HG03060 (cell line): ENCODE data around the gene ATF4.

Source experiments
- ATAC-seq: cut with Tn5 transposase; IDR thresholded peaks from one replicate; pipeline ENCODE4 v1.9.1; 2021; ENCODE audit warnings: low read depth, moderate number of reproducible peaks; ENCODE audit not compliant: unreplicated experiment

Gene ATF4

DNA sequence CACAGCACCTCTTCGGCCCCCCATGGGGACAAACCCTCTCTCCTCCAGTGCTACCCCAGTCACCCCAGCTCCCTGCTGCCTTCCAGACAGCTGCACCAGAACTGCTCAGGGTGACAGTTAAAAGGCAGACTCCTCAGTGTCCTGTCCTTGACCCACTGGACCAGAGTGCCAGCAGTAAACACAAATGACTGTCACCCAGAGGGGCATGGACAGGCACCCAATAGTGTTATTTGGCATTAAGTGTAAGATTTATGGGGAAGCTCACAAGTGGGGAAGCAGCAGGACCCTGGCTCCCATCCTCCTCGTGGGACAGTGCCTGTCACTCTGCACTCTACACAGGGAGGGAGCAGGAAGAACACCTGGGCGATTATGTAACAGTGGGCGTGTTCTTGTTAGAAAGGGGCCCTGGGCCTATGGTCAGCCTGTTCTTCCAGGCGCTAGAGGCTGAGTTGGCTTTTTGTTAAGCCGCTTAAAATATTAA is 7.2 kb downstream of the ATF4 start:
- no peak for ATAC-seq

DNA sequence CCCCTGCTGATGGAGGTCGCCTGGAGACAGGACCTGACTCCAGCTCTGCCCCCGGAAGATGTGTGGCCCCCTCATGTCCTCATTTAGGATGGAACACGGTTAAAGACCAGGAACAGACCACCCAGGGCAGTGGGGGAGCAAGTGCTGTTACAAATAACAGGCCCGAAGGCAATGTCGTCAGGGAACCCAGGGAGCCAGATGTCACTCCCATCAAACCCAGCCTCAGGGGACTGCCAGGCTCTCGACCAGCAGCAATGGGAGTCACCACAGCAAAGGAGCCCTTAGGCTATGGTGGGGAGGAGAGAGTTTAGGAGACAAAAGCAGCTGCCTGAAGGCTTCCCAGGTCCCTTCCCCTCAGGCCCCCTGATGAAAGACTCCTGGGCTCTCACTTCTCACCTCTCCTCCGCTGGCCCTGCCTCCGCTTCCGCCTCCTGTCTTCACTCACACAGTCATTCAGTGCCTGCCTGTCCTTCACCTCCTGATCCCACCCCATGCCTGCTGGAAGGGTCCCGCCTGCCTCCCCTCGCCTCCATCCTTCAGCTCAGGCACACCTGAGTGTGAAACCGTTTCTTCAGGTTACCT is 7.8 kb downstream of the ATF4 start:
- no peak for ATAC-seq

DNA sequence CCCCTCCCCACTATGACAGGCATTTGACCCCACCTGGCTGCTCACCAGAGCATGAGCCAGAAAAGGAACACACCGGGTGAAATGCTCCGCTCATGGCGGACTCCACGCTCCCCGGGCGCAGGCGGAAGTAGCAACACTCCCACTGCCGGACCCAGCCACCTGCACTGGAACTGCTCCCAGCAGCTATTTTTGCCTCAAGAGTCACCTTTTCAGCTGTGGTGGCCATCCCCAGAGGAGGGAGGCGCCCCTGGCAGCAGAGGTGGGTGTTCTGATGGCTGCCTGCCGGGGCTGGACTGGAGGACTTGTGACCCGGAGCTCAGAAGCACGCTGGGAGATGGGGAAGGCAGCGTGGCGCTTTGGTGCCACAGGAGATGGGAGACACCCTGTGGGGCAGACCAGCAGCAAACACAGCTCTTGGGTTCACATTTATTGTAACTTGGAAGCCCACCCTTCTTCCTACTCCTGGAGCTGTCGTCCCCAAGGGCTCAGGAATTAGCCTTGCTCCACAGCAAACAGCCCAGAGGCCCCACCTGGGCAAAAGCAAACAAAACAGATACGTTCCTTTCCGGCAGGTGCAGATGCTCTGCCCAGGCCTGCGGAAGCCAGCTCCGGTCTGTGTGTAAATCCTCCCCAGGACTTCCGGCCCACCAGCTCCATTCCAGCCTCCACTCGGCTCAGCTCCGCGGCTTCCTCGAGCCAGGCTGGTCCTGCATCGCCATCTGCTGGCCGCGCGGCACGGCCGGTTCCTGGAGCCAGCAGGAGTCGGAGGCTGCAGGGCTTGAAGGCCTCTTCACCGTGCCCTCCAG is 8.5 kb downstream of the ATF4 start:
- ATAC-seq = no peak

DNA sequence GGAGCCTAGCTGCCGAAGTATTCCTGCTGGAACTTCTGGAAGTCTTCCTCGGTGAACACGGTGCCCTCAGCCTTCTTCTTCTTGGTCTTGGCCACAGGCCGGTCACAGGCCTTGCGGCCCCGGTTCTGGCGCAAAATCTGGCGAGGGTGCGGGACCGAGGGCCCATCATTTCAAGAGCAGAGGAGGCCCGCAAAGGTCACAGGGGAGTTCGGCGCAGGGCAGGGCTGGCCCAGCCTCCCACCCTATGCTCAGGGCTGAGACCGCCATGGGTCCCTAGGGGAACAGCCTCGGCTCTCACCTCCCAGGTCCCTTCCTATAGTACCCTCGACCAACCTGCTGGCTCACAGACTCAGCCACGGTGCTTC is 9.1 kb downstream of the ATF4 start:
- ATAC-seq = no peak

DNA sequence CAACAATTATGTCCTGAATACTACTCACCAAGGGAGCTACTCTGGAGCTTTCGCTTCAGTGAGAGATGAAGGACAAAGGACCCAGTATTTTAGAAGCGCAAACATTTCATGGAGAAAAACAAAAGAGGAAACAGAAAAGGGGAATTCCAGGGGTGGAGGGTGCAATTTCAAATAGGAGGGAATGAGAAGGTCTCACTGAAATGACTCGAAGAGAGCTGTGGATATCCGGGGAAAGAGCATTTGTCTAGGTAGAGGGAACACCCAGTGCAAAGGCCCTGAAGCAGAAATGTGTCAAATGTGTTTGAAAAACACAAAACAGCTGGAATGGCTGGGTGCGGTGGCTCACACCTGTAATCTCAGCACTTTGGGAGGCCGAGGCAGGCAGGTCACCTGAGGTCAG is 9.8 kb downstream of the ATF4 start:
- no peak for ATAC-seq

DNA sequence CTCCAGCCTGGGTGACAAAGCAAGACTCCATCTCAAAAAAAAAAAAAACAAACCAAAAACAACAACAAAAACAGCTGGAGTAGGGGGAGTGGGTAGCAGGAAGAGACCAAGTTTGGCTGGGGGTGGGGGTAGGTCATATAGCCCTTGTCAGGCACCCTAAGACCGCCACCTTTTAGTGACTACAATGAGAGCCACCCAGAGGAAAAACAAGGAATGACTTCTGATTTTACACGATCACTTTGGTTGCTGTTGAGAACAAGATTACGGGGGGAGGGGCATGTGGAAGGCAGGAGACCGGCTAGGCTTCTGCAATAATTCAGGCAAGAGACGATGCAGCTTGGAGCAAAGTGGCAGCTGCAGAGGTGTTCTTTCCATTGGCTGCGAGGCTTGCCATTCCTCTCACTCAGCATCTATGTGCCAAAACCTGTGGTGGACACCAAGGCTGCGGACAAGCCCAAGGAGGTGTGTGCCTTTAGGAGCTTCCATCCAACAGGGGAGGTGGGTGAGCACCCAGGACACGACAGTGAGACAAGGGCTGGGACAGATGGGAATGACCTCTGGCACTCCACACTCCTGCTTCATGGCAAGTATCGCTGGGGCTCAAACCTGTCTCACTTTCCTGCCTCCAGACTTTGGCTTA is 10.4 kb downstream of the ATF4 start:
- ATAC-seq = no peak

DNA sequence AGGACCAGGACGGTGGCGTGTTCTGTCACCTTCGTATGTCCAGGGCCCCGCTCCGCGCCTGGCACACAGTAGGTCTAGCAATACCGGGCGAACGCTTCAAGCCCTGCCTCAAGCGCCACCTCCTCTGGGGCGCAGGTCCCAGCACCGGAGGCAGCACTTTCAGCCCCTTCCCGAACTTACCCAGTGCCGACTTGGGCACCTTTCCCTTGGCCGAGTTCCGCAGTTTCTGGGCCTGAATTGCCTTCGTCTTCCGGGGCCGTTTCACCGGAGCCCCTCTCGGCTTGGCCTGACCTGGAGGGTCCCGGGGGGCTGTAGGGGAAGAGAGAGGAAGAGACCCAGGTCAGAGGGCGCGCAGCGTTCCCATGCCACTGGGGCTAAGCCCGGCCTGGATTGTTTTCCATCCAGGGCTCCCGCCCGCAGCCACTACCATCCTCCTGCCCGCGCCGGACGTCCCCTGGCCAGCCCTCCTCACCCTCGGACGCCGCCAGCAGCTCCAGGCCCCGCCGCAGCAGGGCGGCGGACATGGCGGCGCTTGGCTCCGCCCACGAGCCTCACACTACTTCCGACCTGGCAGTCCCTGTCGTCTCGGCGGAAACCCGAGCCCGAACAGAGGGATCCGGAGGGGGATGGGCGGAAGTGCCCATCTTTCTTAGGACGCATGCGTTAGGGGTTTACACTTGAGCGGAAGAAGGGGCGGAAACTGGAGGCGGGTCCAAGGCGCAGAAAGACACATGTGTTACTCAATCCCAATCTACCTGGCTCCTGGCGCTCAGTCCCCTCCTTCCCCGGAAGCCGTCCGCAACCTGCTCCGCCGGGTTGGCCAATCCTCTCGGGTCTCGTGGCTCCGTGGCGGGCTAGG is 12.1 kb downstream of the ATF4 start, which contains the start of gene RPS19BP1:
TSS of gene RPS19BP1 (minus strand) at position 534 of the 859 bp plus-strand sequence. CDS start at position 524, 10 bp downstream.
- peak; percentile 68 for ATAC-seq

DNA sequence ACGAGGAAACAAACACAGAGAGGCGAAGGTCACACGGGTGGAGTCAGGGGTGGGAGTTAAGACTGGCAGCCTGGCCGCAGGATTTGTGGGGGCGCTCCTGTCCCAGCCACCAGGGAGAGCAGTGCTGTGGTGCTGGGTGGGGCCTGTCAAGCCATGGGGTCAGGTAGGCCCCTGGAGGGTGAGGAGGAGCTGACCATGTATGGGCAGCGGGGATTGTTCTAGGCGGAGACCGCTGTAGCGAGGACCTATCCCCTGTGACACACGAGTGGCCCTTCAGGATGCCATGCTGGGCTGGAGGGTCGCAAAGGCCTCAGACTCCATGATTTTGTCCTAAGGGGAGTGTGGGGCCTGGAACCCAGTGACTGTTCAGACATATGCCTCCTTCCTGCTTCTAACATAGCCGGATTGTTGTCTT is 13.7 kb downstream of the ATF4 start:
- ATAC-seq = no peak

DNA sequence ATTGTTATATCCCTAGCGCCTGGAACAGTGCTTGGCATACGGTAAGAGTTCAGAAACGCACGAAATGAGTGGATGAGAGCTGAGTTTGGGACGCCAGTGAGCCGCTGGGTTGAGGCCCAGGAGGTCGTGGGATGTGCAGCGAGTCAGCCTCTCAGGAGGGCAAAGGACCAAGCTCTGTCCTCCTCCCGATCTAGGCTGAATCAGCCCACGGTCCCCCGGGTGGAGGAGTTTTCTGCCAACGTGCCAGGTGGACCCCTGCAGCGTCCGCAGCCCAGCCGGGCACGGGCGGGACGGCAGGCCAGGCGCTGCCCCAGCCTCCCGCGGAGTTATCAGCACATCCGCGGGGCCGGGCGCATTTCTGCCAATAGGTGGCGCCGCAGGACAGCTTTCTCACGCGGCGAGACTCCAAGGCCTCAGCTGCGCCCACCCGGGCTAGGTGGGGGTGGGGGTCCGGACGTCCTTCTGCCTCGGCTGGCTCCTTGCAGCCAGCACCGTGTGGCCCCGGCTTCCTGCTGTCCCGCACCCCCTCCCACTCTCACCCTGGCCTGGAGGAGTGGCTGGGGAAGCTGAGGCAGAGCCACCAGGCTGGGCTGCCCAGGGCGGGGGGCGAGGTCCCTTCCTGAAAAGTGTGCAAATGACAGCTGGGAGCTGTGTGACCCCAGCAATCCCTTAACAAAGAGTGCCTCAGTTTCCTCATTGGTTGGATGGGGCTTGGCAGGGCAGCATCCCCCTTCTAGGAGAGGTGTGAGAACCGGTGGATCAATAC is 14.4 kb downstream of the ATF4 start:
- no peak for ATAC-seq

DNA sequence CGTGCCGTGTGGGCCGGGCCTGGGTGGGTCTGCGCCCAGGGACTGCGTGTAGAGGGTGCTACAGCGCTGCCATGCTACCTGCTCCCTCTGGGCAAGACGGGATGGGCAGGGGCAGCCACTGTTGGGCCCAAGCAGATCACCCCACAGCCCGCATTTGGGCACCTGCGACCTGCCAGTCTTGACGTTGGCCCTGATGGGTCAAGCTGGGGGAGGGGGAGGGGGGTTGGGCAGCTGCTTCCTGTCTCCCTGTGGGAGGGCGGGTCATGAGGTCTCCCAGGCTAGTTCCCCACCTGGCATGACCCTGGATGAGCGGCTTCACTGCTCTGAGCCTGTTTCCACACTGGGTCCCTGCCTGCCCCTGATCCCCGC is 15.0 kb downstream of the ATF4 start:
- no peak for ATAC-seq

DNA sequence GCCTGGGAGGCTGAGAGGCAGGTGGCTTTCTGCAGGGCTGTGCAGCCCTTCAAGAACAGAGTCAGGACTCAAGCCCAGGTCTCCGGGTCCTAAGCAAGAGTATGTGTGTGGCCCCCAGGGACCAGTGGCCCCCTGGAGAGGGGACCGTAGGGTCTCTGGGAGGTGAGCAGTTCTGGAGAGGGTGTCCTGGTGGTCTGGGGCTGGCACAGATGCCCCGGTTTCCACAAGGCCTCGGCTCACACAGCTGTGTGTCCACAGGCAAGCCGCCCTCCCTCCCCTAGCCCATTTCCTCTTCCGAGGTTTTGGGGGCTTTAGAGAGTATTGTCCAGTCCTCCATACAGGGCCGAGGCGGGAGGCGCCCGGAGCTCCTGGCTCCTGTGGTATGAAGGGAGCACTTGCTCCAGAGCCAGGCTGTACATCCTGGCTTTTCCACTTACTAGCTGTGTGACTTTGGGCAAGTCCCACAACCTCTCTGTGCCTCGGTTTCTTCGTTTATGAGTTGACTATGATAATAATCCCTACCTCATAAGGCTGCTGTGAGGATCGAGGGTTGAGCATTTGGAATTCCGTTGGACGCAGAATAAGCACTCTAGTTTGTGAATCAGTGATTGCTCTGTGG is 15.6 kb downstream of the ATF4 start:
- ATAC-seq = no peak

DNA sequence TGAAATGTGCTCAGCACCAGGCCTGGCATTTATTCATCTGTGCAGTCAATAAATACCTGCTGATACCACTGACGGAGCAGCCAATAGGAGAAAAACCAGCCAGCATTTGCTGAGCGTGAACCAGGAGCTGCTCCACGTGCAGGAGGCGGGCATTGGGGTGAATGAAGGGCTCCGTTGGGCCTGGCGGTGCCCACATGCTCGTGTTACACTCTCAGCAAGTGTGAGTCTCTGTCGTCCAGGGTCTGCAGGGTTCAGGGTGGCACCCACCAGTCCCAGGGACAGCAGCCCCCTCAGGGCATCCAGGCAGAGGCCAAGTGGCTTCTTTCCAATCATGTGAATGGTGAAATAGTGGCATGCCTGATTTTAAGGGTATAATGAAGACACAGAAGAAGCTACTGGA is 16.3 kb downstream of the ATF4 start:
- no peak for ATAC-seq

DNA sequence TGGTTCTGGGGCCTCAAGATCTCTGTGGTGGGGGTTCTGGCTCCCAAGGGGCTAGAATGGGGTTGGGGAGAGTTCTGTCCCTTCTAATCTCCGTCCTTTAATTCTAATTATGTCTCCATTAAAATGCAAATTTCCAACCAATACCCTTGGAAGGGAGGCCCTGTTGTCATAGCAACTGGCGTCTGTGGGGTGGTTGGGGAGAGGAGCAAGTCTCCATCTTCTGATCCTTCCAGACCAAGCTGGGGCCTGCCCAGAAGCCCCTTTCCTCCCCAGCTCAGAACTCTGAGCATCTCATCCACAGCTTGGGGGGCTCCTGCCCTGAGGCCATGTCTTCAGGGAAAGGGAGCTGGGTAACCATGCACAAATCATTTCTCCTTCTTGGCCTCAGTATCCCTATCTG is 17.6 kb downstream of the ATF4 start:
- ATAC-seq = no peak

DNA sequence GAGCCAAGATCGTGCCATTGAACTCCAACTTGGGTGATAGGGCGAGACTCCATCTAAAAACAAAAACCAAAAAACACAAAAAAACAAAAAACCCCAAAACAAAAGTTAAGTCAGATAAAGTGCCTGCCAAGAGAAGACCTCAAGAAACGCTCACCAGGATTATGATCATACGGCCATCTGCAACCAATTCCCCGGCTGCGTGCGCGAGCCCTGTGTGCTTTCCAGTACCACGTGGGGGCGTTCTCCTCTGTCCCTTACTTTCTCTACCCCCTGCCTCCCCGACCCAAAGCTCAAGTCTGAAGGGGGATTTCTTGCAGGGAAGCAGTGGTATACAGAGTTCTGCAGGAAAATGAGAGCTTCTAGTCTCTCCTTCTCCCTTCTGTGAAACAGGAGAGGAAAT is 22.7 kb downstream of the ATF4 start:
- no peak for ATAC-seq

DNA sequence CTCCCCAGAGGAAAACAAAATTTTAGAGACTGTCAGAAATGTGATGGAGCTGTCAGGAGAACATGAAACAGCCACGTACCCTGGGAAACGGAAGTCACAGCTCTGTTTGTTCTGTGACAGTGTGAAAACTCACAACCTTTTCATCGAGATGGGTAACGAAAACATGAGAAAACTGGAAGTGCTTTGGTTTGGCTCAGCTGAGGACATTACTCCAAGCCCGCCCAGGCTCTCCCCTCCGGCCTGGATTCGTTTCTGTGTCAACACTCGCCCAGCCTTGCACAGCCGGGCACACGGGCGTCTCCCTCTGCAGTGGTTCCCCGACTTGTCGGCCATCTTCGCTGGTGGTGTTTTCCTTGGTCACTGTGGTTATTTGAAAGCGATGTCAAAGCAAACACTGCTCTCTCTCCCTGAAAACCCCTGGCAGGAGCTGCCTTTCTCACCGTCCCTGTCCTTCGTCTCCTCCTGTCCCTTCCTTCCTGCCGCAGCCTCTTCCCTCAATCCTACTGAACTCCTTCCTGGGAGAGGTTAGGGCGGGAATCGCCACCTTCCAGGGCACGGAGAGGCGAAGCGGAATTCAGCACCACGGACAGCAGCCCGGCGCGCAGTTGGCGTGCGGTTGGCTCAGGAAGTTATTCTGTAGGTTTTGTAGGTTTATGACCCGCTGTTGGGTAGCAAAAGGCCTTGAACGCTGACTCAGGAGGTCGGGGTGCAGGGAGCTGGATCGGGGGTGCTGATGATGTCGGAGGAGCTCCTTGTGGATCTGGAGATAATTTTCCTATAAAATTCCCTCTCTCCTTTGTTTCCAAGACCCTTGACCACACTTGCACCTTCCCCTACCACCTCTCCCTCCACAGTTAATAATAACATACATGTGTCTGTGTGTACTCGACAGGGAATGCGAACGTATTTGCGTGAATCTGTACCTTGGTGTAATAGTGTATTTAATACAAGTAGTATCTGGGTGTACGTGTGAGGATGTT is 25.3 kb downstream of the ATF4 start:
- ATAC-seq = no peak

DNA sequence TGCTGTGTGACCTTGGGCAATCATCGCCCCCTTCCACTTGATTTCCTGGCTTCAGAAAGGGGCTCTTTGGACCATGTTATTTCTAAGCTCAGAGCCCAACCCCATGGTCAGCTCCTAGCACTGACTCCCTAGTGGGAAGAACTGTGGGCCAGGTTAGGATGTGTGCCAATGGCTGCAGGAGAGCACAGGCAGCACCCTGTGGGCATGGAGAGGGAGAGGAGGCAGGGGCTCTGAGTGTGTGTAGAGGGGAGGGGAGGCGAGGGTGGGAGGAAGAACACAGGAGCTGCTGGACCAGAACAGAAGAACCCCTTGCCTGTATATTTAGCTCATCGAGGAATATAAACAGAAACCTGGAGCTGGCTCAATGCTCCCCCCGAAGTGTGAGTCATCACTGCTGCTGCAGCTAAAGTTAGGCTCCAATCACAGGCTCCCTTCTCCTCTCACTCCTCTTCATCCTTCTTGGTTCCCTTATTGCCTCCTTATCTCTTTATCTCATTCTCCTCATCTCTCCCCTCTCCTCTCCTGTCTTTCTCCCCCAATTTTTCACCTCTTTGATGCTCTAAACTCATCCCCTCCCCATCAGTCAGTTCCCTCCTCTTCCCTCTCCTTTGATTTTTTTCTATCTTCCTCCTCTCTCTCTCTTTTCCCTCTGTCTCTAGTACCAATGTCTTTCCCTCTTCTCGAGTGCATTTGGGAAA is 26.7 kb downstream of the ATF4 start:
- no peak for ATAC-seq

DNA sequence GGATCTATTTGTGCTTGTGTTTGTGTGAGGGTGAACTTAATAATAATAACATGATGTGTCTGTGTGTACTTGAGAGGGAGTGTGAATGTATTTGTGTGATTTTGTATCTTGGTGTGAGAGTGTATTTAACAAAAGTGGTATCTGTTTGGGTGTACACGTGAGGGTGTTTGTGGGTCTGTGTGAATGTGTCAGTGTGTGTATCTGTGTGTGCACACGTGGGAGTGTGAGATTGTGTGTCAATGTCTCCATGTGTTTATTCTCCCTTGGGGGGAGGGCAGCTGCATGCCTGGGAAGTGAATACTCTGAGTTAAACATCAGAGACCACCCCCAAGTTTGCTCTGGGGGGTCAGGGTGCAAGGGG is 27.2 kb downstream of the ATF4 start:
- no peak for ATAC-seq

DNA sequence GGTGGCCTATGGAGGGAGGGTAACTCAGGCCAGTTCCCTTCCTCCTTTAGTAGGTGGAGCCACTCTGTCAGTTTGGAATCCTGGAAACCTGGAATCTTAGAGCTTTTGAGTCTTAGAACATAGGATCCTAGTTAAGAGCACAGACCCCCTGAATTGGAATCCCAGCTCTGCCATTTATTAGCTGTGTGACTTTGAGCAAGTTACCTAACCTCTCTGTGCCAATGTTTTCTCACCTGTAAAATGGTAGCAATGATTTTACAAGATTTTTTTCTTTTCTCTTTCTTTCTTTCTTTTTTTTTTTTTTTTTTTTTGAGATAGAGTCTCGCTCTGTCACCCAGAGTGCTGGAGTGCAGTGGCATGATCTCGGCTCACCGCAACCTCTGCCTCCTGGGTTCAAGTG is 33.1 kb downstream of the ATF4 start:
- no peak for ATAC-seq
